NT2/D1 (cell line): Measurements from ENCODE around the gene FIP1L1.
"Not testable (repeated sequence)": the region's sequence is repeated elsewhere in the genome, so short reads cannot be mapped to it uniquely, and the experiment has no call there.

Experiments
- DNase-seq: peaks from one replicate; pipeline ENCODE4 v3.0.0-alpha.2; 2011; ENCODE audit warnings: low read depth, low spot score
- H3K27me3 ChIP-seq: 2 replicates; pipeline ENCODE4 v1.6.0; 2011; ENCODE audit warnings: mild to moderate bottlenecking; ENCODE audit not compliant: insufficient read length, insufficient read depth
- H3K36me3 ChIP-seq: 2 replicates; pipeline ENCODE4 v1.6.1; 2011; ENCODE audit warnings: mild to moderate bottlenecking, low read length, mixed read lengths; ENCODE audit not compliant: insufficient read depth, insufficient read length
- H3K4me1 ChIP-seq: 2 replicates; pipeline ENCODE4 v1.5.1; 2011; ENCODE audit not compliant: insufficient read depth, insufficient read length
- H3K4me3 ChIP-seq: 2 replicates; pipeline ENCODE4 v1.5.1; 2011; ENCODE audit warnings: low read depth; ENCODE audit not compliant: insufficient read length
- H3K9ac ChIP-seq: 2 replicates; pipeline ENCODE4 v1.6.0; 2011; ENCODE audit warnings: low read depth; ENCODE audit not compliant: insufficient read length
- H3K9me3 ChIP-seq: 2 replicates; pipeline ENCODE4 v1.5.1; 2011; ENCODE audit warnings: mild to moderate bottlenecking, low read length; ENCODE audit not compliant: insufficient read depth
- SUZ12 ChIP-seq: IDR thresholded peaks from 2 replicates; pipeline ENCODE4 v1.6.1; 2011; ENCODE audit not compliant: insufficient read length, insufficient read depth; ENCODE audit errors: extremely low read depth
- YY1 ChIP-seq: IDR thresholded peaks from 2 replicates; pipeline ENCODE4 v1.6.1; 2011; ENCODE audit not compliant: insufficient read length, insufficient read depth
- ZNF274 ChIP-seq: IDR thresholded peaks from 2 replicates; pipeline ENCODE4 v1.6.1; 2011; ENCODE audit warnings: mild to moderate bottlenecking, low read depth, low read length

FIP1L1 gene, protein sequence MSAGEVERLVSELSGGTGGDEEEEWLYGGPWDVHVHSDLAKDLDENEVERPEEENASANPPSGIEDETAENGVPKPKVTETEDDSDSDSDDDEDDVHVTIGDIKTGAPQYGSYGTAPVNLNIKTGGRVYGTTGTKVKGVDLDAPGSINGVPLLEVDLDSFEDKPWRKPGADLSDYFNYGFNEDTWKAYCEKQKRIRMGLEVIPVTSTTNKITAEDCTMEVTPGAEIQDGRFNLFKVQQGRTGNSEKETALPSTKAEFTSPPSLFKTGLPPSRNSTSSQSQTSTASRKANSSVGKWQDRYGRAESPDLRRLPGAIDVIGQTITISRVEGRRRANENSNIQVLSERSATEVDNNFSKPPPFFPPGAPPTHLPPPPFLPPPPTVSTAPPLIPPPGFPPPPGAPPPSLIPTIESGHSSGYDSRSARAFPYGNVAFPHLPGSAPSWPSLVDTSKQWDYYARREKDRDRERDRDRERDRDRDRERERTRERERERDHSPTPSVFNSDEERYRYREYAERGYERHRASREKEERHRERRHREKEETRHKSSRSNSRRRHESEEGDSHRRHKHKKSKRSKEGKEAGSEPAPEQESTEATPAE

DNA sequence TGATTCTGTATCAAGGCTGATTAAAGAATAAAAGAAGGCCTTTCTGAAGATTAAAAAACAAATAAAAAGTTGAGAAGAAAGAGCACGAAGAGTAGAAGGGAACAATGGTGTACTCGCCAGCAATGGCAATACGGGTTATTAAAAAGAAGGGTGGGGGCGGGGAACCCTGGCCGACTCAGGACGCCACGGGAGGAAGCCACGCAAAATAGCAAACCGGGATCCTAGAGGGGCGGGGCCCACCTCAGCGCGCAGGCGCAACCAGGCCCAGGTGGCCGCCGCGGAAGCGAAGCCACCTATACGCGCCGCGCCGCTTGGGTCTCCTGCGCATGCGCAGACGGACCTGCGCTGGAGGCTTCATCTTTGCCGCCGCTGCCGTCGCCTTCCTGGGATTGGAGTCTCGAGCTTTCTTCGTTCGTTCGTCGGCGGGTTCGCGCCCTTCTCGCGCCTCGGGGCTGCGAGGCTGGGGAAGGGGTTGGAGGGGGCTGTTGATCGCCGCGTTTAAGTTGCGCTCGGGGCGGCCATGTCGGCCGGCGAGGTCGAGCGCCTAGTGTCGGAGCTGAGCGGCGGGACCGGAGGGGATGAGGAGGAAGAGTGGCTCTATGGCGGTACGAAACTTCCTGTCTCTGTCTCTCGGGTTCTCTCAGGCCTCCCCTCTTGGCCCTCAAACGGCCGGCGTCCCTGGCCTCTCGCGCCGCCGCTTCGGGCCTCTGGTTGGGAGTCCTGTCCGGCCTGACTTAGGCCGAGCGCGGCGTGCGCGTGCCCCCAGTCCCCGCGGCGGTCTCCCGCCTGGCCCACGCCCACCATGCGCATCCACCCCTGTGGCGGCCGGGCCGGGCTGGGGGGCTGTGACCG lies at the start of gene FIP1L1:
Gene FIP1L1 (plus strand): TSS at position 323 of the 852 bp plus-strand sequence. CDS start 198 bp downstream, at position 521.
- DNase-seq: peak; percentile 65
- Histone ChIP-seq H3K36me3 (peaks cover 23% of the 10 kb centered on the region), H3K4me1 (no peaks in the 10 kb centered on the region), H3K9ac (peak within 1 kb of the TSS; percentile 93), H3K27me3 (no peaks in the 10 kb centered on the region), H3K9me3 (no peaks in the 10 kb centered on the region), H3K4me3 (peak within 1 kb of the TSS; percentile 90)
- TF ChIP-seq YY1: no peak

DNA sequence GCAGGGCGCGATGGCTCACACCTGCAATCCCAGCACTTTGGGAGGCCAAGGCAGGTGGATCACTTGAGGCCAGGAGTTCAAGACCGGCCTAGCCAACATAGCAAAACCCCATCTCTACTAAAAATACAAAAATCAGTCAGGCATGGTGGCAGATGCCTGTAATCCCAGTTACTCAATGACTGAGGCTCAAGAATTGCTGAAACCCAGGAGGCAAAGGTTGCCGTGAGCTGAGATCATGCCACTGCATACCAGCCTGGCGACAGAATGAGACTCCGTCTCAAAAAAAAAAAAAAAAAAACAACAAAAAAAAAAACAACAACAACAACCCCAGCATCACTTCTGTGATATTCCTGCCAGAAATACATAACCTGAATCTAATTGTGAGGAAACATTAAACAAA lies 42.5 kb upstream of the FIP1L1 start:
- not testable (repeated sequence) for H3K9ac ChIP-seq, H3K36me3 ChIP-seq, DNase-seq, H3K27me3 ChIP-seq, H3K4me3 ChIP-seq, H3K9me3 ChIP-seq, H3K4me1 ChIP-seq

DNA sequence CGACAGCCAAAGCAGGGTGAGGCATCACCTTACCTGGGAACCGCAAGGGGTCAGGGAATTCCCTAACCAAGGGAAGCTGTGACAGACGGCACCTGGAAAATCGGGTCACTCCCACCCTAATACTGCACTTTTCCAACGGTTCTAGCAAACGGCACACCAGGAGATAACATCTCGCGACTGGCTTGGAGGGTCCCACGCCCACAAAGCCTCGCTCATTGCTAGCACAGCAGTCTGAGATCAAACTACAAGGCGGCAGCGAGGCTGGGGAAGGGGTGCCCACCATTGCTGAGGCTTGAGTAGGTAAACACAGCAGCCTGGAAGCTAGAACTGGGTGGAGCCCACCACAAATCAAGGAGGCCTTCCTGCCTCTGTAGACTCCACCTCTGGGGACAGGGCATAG lies 37.3 kb upstream of the FIP1L1 start:
- not testable (repeated sequence) for DNase-seq, H3K27me3 ChIP-seq, H3K4me3 ChIP-seq, H3K9ac ChIP-seq, H3K9me3 ChIP-seq, H3K36me3 ChIP-seq, H3K4me1 ChIP-seq

DNA sequence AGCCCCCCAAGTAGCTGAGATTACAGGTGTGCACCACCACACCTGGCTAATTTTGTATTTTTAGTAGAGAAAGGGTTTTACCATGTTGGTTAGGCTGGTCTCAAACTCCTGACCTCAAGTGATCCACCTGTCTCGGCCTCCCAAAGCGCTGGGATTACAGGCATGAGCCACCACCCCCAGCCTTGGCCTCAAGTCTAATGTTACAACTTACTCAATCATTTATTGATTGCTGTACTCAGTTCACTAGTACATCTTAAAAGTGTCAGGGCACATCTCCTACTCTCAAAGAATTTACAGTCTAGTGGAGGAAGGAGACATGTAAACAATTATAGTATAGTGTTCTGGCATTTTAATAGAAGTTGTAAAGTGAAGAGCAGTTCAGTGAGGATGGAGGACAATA lies 31.0 kb upstream of the FIP1L1 start:
- H3K36me3 ChIP-seq, DNase-seq, H3K4me3 ChIP-seq, H3K9ac ChIP-seq, H3K9me3 ChIP-seq, H3K27me3 ChIP-seq, H3K4me1 ChIP-seq: not testable (repeated sequence)

DNA sequence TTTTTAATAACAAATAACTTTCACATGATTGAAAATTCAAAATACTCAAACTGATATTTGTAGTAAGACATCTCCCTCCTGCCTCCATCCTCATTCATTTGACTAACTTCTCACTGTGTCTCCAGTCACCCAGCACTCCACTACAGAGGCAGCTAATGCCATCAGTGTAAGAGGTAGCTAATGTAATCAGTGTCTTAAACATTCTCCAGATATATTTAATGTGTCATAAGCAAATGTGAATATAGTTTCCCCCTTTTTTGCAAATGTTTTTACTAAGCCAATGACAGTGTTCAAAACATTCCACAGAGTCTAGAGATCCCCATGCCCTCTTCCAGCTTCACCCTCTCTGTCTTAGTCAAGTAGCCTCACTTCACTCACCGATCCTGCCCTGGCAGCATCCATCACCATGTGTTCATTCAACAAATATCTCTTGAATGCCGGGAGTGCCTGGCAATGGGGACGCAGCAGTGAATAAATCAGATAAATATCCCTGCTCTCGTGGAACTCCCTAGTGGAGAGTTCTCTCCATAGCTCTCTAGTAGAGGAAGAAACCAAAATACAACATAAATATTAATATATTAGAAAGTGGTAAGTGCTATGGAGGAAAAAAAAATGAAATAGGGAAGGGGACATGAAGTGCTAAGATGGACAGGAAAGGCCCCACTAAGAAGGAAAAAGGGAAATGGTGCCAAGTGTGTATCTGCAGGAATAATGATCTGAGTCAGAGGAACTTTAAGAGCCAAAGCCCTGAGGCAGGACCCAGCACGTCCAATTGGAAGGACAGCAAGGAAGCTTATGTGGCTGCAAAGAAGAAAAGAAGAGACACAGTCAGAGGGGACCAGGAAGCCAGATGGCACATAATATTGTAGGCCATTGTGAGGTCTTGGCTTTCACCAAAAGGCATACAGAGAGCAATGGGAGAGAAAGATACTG lies 30.3 kb upstream of the FIP1L1 start:
- TF ChIP-seq SUZ12 (no peak), ZNF274 (no peak), YY1 (no peak)
- H3K36me3 ChIP-seq: no peaks in the 10 kb centered on the region
- H3K4me3 ChIP-seq: no peak overlapping the region
- no peaks in the 10 kb centered on the region for H3K4me1 ChIP-seq
- no peak for DNase-seq
- H3K27me3 ChIP-seq: no peaks in the 10 kb centered on the region
- H3K9ac ChIP-seq: no peak overlapping the region
- H3K9me3 ChIP-seq: no peaks in the 10 kb centered on the region

DNA sequence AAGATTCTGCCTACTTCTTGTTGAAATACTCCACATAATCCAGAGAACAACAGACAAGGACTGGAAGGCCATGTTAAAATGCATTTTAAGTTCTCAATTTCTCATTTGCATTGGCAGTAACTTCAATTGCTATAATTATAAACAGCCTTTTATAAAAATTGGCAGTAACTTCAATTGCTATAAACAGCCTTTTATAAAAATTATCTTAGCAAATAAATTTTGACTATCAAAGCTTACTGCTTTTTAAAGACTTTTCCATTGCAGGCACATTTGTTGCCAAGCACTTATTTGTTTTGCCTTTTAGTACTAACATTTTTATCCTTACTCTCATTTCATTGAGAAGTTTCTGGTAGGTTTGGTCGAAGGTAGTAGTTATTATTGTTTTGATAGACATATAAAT lies 29.4 kb upstream of the FIP1L1 start:
- Histone ChIP-seq H3K9me3 (no peaks in the 10 kb centered on the region), H3K9ac (no peak overlapping the region), H3K36me3 (peaks cover 5% of the 10 kb centered on the region), H3K27me3 (no peaks in the 10 kb centered on the region), H3K4me1 (no peaks in the 10 kb centered on the region), H3K4me3 (no peak overlapping the region)
- no peak for TF ChIP-seq YY1
- TF ChIP-seq SUZ12: no peak
- no peak for DNase-seq

DNA sequence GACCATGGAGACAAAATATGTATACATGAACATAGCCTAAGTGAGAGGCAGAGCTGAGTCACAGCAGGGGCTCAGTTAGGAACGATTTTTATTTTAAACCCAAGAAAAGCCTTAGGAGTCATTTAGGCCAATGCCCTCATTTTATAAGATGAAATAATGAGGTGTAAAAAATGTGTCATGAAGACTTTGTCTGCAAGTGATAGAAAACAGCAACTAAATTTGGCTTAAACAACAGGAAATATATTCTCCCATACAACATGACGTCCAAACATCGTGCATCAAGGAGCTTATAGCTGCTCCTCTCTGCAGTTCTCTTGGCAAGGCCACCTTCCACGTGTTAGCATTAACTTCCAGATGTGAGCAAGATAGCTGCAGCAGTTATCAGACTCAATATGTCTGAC lies 28.4 kb upstream of the FIP1L1 start:
- Histone ChIP-seq H3K4me1 (no peaks in the 10 kb centered on the region), H3K9me3 (peaks cover 3% of the 10 kb centered on the region; the same call in 1 of the 2 replicates), H3K36me3 (peaks cover 5% of the 10 kb centered on the region), H3K4me3 (no peak overlapping the region), H3K27me3 (no peaks in the 10 kb centered on the region), H3K9ac (no peak overlapping the region)
- no peak for DNase-seq
- TF ChIP-seq ZNF274: no peak
- TF ChIP-seq YY1: no peak
- no peak for TF ChIP-seq SUZ12
